Myocyte (in vitro differentiated cells): Measurements from ENCODE around the gene LRRC8D. TPM values are rescaled to one million over a fixed set of nuclear protein-coding genes. Genes with fewer than 3 reads are reported as not detected.
"Not testable (repeated sequence)": the region's sequence is repeated elsewhere in the genome, so short reads cannot be mapped to it uniquely, and the experiment has no call there.

Source experiments
- DNase-seq: peaks from one replicate; pipeline ENCODE4 v3.0.0-alpha.2; 2012; ENCODE audit warnings: low read depth
- polyA plus RNA-seq: library from polyadenylated mRNA; unstranded; fragments of >200 nt; gene quantifications from one replicate; pipeline ENCODE4 v1.2.1, GENCODE V29; 2012; ENCODE audit warnings: missing spikeins
- total RNA-seq: library from RNA; depleted of rRNA; stranded (reverse); fragments of >200 nt; gene quantifications from 2 replicates; pipeline ENCODE4 v1.2.3, GENCODE V29; 2014

Gene LRRC8D
- total RNA-seq, result 16.7 and 18.0 TPM in 2 replicates
- 9.7 TPM for polyA plus RNA-seq

GRCh38 chr1:89820422-89821321 lies at the start of gene LRRC8D:
Gene LRRC8D, plus strand, starts transcription at chr1:89821032. Its CDS starts 112,037 bp downstream, at chr1:89933069.
- peak; percentile 82 for DNase-seq

- DNase-seq, result no peak
These were observed 48.8 kb upstream of the LRRC8D start for GRCh38 chr1:89771991-89772560.

GRCh38 chr1:89776104-89776503 lies 44.7 kb upstream of the LRRC8D start:
- not testable (repeated sequence) for DNase-seq

- DNase-seq, result not testable (repeated sequence)
These were observed 43.6 kb upstream of the LRRC8D start for GRCh38 chr1:89777271-89777670.

- no peak for DNase-seq
These were observed 41.5 kb upstream of the LRRC8D start for GRCh38 chr1:89779151-89779940.

GRCh38 chr1:89780721-89781120 lies 40.1 kb upstream of the LRRC8D start:
- DNase-seq, result peak; percentile 33

- DNase-seq, result no peak
These were observed 39.2 kb upstream of the LRRC8D start for GRCh38 chr1:89781494-89782126.

- DNase-seq, result no peak
These were observed 34.1 kb upstream of the LRRC8D start for GRCh38 chr1:89786628-89787214.

- no peak for DNase-seq
These were observed 30.2 kb upstream of the LRRC8D start for GRCh38 chr1:89790592-89790991.

GRCh38 chr1:89791064-89791726 lies 29.6 kb upstream of the LRRC8D start:
- no peak for DNase-seq

- DNase-seq, result no peak
These were observed 26.4 kb upstream of the LRRC8D start for GRCh38 chr1:89794406-89794805.

- not testable (repeated sequence) for DNase-seq
These were observed 25.3 kb upstream of the LRRC8D start for GRCh38 chr1:89795571-89795970.

- not testable (repeated sequence) for DNase-seq
These were observed 23.0 kb upstream of the LRRC8D start for GRCh38 chr1:89797876-89798275.

GRCh38 chr1:89799495-89799894 lies 21.3 kb upstream of the LRRC8D start:
- no peak for DNase-seq

GRCh38 chr1:89800022-89800655 lies 20.7 kb upstream of the LRRC8D start:
- no peak for DNase-seq

GRCh38 chr1:89800718-89801117 lies 20.1 kb upstream of the LRRC8D start:
- DNase-seq, result no peak

GRCh38 chr1:89802051-89802450 lies 18.8 kb upstream of the LRRC8D start:
- DNase-seq, result no peak

- DNase-seq, result no peak
These were observed 18.0 kb upstream of the LRRC8D start for GRCh38 chr1:89802841-89803240.

- peak; percentile 83 for DNase-seq
These were observed 16.1 kb upstream of the LRRC8D start for GRCh38 chr1:89804642-89805237.
